ENCODE data around the gene ARHGEF4.

The ARHGEF4 gene

GRCh38 chr2:130818809-130819208 lies 17.9 kb upstream of the ARHGEF4 start:
- DNase-seq (ENCODE audit: low read depth in 3 of 3): no peak

- DNase-seq (ENCODE audit: low read depth in 3 of 3): no peak
Measured at GRCh38 chr2:130819226-130819607, 17.5 kb upstream of the ARHGEF4 start.

GRCh38 chr2:130819608-130820278 lies 17.0 kb upstream of the ARHGEF4 start:
- no peak for DNase-seq (ENCODE audit: low read depth in 3 of 3)

- no peak for DNase-seq (ENCODE audit: low read depth in 3 of 3)
Measured at GRCh38 chr2:130820279-130820861, 16.3 kb upstream of the ARHGEF4 start.

GRCh38 chr2:130821867-130822266 lies 14.8 kb upstream of the ARHGEF4 start:
- DNase-seq (ENCODE audit: low read depth in 3 of 3): no peak

GRCh38 chr2:130822766-130823165 lies 13.9 kb upstream of the ARHGEF4 start:
- no peak for DNase-seq (ENCODE audit: low read depth in 3 of 3)

- no peak for DNase-seq (ENCODE audit: low read depth in 3 of 3)
Measured at GRCh38 chr2:130823171-130823885, 13.4 kb upstream of the ARHGEF4 start.

- DNase-seq (ENCODE audit: low read depth in 3 of 3): peak in 1 of 3 donors; percentile 20
Measured at GRCh38 chr2:130823886-130824491, 12.7 kb upstream of the ARHGEF4 start.

- DNase-seq (ENCODE audit: low read depth in 3 of 3): peak; percentile 43 to 69 (median 60)
Measured at GRCh38 chr2:130824492-130825061, 12.1 kb upstream of the ARHGEF4 start.

GRCh38 chr2:130825231-130825965 lies 11.3 kb upstream of the ARHGEF4 start:
- DNase-seq (ENCODE audit: low read depth in 3 of 3): no peak

GRCh38 chr2:130825966-130826253 lies 10.8 kb upstream of the ARHGEF4 start:
- DNase-seq (ENCODE audit: low read depth in 3 of 3): no peak

GRCh38 chr2:130826419-130826818 lies 10.3 kb upstream of the ARHGEF4 start:
- no peak for DNase-seq (ENCODE audit: low read depth in 3 of 3)

GRCh38 chr2:130826821-130827501 lies 9.8 kb upstream of the ARHGEF4 start:
- DNase-seq (ENCODE audit: low read depth in 3 of 3): no peak

GRCh38 chr2:130827502-130828251 lies 9.0 kb upstream of the ARHGEF4 start:
- DNase-seq (ENCODE audit: low read depth in 3 of 3): no peak

- DNase-seq (ENCODE audit: low read depth in 3 of 3): no peak
Measured at GRCh38 chr2:130828461-130828860, 8.3 kb upstream of the ARHGEF4 start.

- DNase-seq (ENCODE audit: low read depth in 3 of 3): no peak
Measured at GRCh38 chr2:130829015-130829414, 7.7 kb upstream of the ARHGEF4 start.

- no peak for DNase-seq (ENCODE audit: low read depth in 3 of 3)
Measured at GRCh38 chr2:130830538-130830937, 6.2 kb upstream of the ARHGEF4 start.

- DNase-seq (ENCODE audit: low read depth in 3 of 3): no peak
Measured at GRCh38 chr2:130831356-130831755, 5.4 kb upstream of the ARHGEF4 start.

GRCh38 chr2:130832296-130832940 lies 4.3 kb upstream of the ARHGEF4 start:
- no peak for DNase-seq (ENCODE audit: low read depth in 3 of 3)

Data from stimulated activated CD4-positive, alpha-beta T cell treated with anti-CD3 and anti-CD28 coated beads, TNF-alpha, amount 100 ng/mL, for 48 hours (primary cell).